ENCODE measurements around the gene ZDHHC22.

- no peak for TF ChIP-seq POLR2AphosphoS5 (IDR thresholded peaks at IDR 0.05)
- TF ChIP-seq CTCF (IDR thresholded peaks at IDR 0.05 in 8 of 11, conservative IDR thresholded peaks at IDR 0.05 in 3 of 11): no peak
- TF ChIP-seq POLR2A (IDR thresholded peaks at IDR 0.05): no peak
Observed at GRCh38 chr14:77190977-77191376, 49.4 kb upstream of the ZDHHC22 start.
